Ovary (tissue), 9 donors: ENCODE data around the gene SNCAIP. TPM values are rescaled to one million over a fixed set of nuclear protein-coding genes. Genes with fewer than 3 reads are reported as not detected.
A peak's percentile ranks its signal among the peaks of the same experiment; 100 is the strongest.

Source experiments
- DNase-seq, 5 donors: peaks; one replicate each; pipeline ENCODE4 v3.0.0-alpha.2; 2019 to 2020
- H3K27ac ChIP-seq, 2 donors: fragments of 200-600 bp; one replicate each; pipeline versions ENCODE4 v1.5.1 to v1.8.0; 2019 to 2022
- H3K27me3 ChIP-seq: fragments of 200-600 bp; one replicate; pipeline ENCODE4 v1.8.0; 2022
- H3K36me3 ChIP-seq: fragments of 200-600 bp; sonication (generic); one replicate; pipeline ENCODE4 v1.5.1; 2019
- H3K4me1 ChIP-seq: one replicate; pipeline ENCODE4 v1.8.1; 2013; ENCODE audit warnings: mild to moderate bottlenecking, moderate library complexity; ENCODE audit not compliant: insufficient read depth
- H3K4me3 ChIP-seq: fragments of 200-600 bp; sonication (generic); one replicate; pipeline ENCODE4 v1.5.1; 2017
- H3K9me3 ChIP-seq, 2 donors: fragments of 200-600 bp in 1 of 2; sonication (generic) in 1 of 2; one replicate each; pipeline versions ENCODE4 v1.5.1 to v1.8.1; 2013 to 2019; ENCODE audit warnings: mild to moderate bottlenecking in 1 of 2, moderate library complexity in 1 of 2
- EP300 ChIP-seq: sonication (generic); formaldehyde crosslinking; IDR thresholded peaks from one replicate; pipeline ENCODE4 v1.6.1; 2017; ENCODE audit warnings: antibody characterized with exemption
- POLR2A ChIP-seq: fragments of 450-650 bp; IDR thresholded peaks from one replicate; pipeline ENCODE4 v1.6.1; 2017; ENCODE audit warnings: antibody characterized with exemption, mild to moderate bottlenecking, moderate library complexity
- WGBS, 3 donors: extraction: QIAGEN DNeasy Blood & Tissue Kit in 1 of 3; methylation state at CpG; one replicate each; pipeline versions ENCODE4 v1.1.5 to v1.1.7; 2013 to 2017; 5-methylcytosine and 5-hydroxymethylcytosine counted together
- intact Hi-C, 4 donors: fragments of 100-400 bp; cut with DNase I; formaldehyde crosslinking; loops; one replicate each; pipeline versions ENCODE4 v1.11.0 to v1.15.1; 2022 to 2023
- polyA plus RNA-seq, 2 donors: library from polyadenylated mRNA; stranded (reverse); fragments of 200-250 nt in 1 of 2; fragments of 350-450 nt in 1 of 2; fragmentation: Illumina TruSeq in 1 of 2; extraction: RNeasy Lipid Tissue Mini Kit (QIAGEN cat#74804) in 1 of 2; gene quantifications; one replicate each; pipeline ENCODE4 v1.2.3, GENCODE V29; 2013 to 2014
- total RNA-seq, 7 donors: library from RNA; depleted of rRNA in 2 of 7; stranded (reverse); fragments of >200 nt in 2 of 7; fragmentation: NEBNext Ultra II Directional in 3 of 7; extraction: Animal tissue kit (Norgen Biotek cat#: 25700) in 3 of 7; gene quantifications; one replicate each; pipeline versions ENCODE4 v1.1.0 to v1.2.4, GENCODE V29; 2016 to 2023
- TF ChIP-seq, protein P1 (sequence below), 3 donors: fragments of 450-650 bp in 2 of 3; fragments of 200-600 bp in 1 of 3; IDR thresholded peaks; one replicate each; pipeline versions ENCODE4 v1.5.1 to v1.8.0; 2016 to 2022; ENCODE audit warnings: antibody characterized with exemption in 3 of 3, mild to moderate bottlenecking in 1 of 3
- donor health status: DM: no; HTN: no; CAD: no; lungs with moderate emphysema.
- donor health status: DM: no; HTN: no; CAD: no.
- donor health status: Bipolar disorder and iron deficiency.
- donor health status: DM: yes; HTN: yes; CAD: no.
- donor health status: DM: no; HTN: no; CAD: no.
- donor health status: DM: yes; HTN: yes; CAD: no.

The SNCAIP gene
- total and polyA plus RNA-seq, 9 donors: 20.4 to 92.5 (median 46.9) TPM

GRCh38 chr5:122363623-122364022, 51.6 kb downstream of the SNCAIP start:
- intact Hi-C loops: no loop called here
- TF ChIP-seq POLR2A: no peak
- TF ChIP-seq, protein P1, sequence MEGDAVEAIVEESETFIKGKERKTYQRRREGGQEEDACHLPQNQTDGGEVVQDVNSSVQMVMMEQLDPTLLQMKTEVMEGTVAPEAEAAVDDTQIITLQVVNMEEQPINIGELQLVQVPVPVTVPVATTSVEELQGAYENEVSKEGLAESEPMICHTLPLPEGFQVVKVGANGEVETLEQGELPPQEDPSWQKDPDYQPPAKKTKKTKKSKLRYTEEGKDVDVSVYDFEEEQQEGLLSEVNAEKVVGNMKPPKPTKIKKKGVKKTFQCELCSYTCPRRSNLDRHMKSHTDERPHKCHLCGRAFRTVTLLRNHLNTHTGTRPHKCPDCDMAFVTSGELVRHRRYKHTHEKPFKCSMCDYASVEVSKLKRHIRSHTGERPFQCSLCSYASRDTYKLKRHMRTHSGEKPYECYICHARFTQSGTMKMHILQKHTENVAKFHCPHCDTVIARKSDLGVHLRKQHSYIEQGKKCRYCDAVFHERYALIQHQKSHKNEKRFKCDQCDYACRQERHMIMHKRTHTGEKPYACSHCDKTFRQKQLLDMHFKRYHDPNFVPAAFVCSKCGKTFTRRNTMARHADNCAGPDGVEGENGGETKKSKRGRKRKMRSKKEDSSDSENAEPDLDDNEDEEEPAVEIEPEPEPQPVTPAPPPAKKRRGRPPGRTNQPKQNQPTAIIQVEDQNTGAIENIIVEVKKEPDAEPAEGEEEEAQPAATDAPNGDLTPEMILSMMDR (IDR thresholded peaks at IDR 0.05): no peak
- no peak for TF ChIP-seq EP300
- peaks cover under 1% of the 10 kb centered on the region for H3K4me1 ChIP-seq
- no peak for DNase-seq
- 95 to 97% (median 96%) methylated on average over 1 of the region's 1 CpG for WGBS, 3 donors
- no peak overlapping the region for H3K4me3 ChIP-seq
- no peak overlapping the region for H3K27ac ChIP-seq
- H3K36me3 ChIP-seq: no peaks in the 10 kb centered on the region
- H3K27me3 ChIP-seq: no peaks in the 10 kb centered on the region
- no peaks in the 10 kb centered on the region for H3K9me3 ChIP-seq

GRCh38 chr5:122366501-122366900, 54.5 kb downstream of the SNCAIP start:
- no peaks in the 10 kb centered on the region for H3K9me3 ChIP-seq

GRCh38 chr5:122367456-122367855, 55.4 kb downstream of the SNCAIP start:
- no peak overlapping the region for H3K27ac ChIP-seq
- H3K36me3 ChIP-seq: no peaks in the 10 kb centered on the region
- H3K4me1 ChIP-seq: no peaks in the 10 kb centered on the region
- intact Hi-C loops: no loop called here
- whole genome bisulfite sequencing, 3 donors: 72 to 86% (median 82%) methylated on average over 3 of the region's 3 CpGs
- no peaks in the 10 kb centered on the region for H3K27me3 ChIP-seq
- DNase-seq: no peak
- no peaks in the 10 kb centered on the region for H3K9me3 ChIP-seq
- H3K4me3 ChIP-seq: no peak overlapping the region
- no peak for TF ChIP-seq EP300
- TF ChIP-seq, protein P1 (IDR thresholded peaks at IDR 0.05): no peak
- TF ChIP-seq POLR2A: no peak

More at GRCh38 chr5:122366501-122366900, 54.5 kb downstream of the SNCAIP start:
- Histone ChIP-seq H3K4me3 (no peak overlapping the region), H3K27me3 (no peaks in the 10 kb centered on the region), H3K4me1 (no peaks in the 10 kb centered on the region), H3K27ac (peak overlapping the region in 1 of 2 donors; percentile 5), H3K36me3 (no peaks in the 10 kb centered on the region)
- 89 to 96% (median 94%) methylated on average over 3 of the region's 3 CpGs for WGBS, 3 donors
- TF ChIP-seq POLR2A: no peak
- TF ChIP-seq, protein P1 (IDR thresholded peaks at IDR 0.05): no peak
- no peak for TF ChIP-seq EP300
- no peak for DNase-seq
- intact Hi-C loops: no loop called here

DNA sequence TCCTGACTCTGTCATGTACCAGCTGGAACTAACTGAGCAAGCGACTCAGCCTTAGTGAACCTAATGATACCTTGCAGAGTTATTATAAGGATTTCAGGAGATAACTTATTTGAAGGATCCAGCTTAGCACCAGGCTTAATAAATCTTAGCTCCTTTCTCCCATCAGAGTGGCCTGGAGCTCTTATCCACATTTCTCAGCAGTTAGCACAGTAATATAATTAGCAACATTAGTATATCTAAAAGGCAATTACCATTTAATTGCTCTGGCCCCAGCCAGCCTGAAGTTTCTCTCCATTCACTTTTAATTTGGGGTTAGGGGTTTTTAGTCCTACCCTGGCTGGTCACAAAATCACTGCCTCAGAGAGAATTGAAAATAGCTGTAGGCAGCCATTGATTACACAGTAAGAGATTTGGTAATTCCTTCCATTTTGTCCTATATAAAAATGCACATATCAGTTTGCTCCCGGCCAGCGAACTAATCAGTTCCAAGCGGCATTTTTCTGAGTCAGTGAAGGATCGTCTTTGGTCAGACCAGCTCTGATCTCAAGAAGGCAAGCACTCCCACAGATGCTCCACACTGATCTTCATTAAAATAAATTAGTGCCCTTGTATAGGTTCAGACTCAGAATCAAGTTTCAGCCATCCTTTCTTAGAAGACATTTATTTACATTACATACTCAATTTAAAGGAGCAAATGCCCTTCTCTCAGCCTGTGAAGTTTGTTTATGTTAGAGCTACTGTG, 56.6 kb downstream of the SNCAIP start:
- WGBS, 3 donors: 82 to 93% (median 84%) methylated on average over 5 of the region's 5 CpGs
- Histone ChIP-seq H3K4me1 (peaks cover 1% of the 10 kb centered on the region), H3K27ac (no peak overlapping the region), H3K27me3 (no peaks in the 10 kb centered on the region), H3K9me3 (no peaks in the 10 kb centered on the region), H3K36me3 (no peaks in the 10 kb centered on the region), H3K4me3 (no peak overlapping the region)
- DNase-seq: no peak
- TF ChIP-seq, protein P1 (IDR thresholded peaks at IDR 0.05): no peak
- no peak for TF ChIP-seq POLR2A
- TF ChIP-seq EP300: no peak
- intact Hi-C loops: no loop called here
